ENCODE results near the gene HMG20B. TPM values are rescaled to one million over a fixed set of nuclear protein-coding genes. Genes with fewer than 3 reads are reported as not detected.

HMG20B gene
- total and polyA plus RNA-seq, 2 of the 8 experiments (the other 6 are each of a cell fraction or from before 2014, with no cell fraction given): 42.9 to 74.2 TPM

GRCh38 chr19:3528080-3528479 is 44.7 kb upstream of the HMG20B start (continued):
- TF ChIP-seq CHD7 (IDR thresholded peaks at IDR 0.05; ENCODE audit: insufficient replicate concordance, low read length): no peak
- no peak for TF ChIP-seq GTF2F1 (IDR thresholded peaks at IDR 0.05; ENCODE audit: borderline replicate concordance, low read depth, low read length)
- no peak for TF ChIP-seq CBX8 (IDR thresholded peaks at IDR 0.05; ENCODE audit: borderline replicate concordance, low read depth, low read length)
- TF ChIP-seq EGR1 (IDR thresholded peaks at IDR 0.05; ENCODE audit: borderline replicate concordance, low read depth, low read length): no peak
- TF ChIP-seq SAP30 (IDR thresholded peaks at IDR 0.05; ENCODE audit: insufficient read depth, insufficient replicate concordance, low read length): no peak
- no peak for TF ChIP-seq CTCF (IDR thresholded peaks at IDR 0.05; ENCODE audit: control extremely low read depth in 1 of 3, insufficient read depth in 1 of 3, low read depth in 1 of 3, low read length in 3 of 3)
- TF ChIP-seq FOSL1 (IDR thresholded peaks at IDR 0.05; ENCODE audit: insufficient read depth, low read depth, low read length): no peak
- TF ChIP-seq SP2 (IDR thresholded peaks at IDR 0.05; ENCODE audit: low read length): no peak
- TF ChIP-seq CTBP2 (IDR thresholded peaks at IDR 0.05; ENCODE audit: borderline replicate concordance, insufficient read depth, insufficient read length, low read length): no peak
